Gastrocnemius medialis (tissue), 4 donors: ENCODE data around the gene GAD2.

Experiments
- POLR2A ChIP-seq, 2 donors: fragments of 450-650 bp; IDR thresholded peaks; one replicate each; pipeline ENCODE4 v1.6.1; 2017; ENCODE audit warnings: antibody characterized with exemption in 2 of 2, mild to moderate bottlenecking in 2 of 2, moderate library complexity in 2 of 2
- TF ChIP-seq, protein P1 (sequence below), 5 experiments: fragments of 450-650 bp in 3 of 5; fragments of 200-600 bp in 2 of 5; sonication (generic) in 2 of 5; IDR thresholded peaks in 4 of 5; conservative IDR thresholded peaks in 1 of 5; 1 replicate in 4 of 5; 2 replicates in 1 of 5; pipeline ENCODE4 v1.5.1; 2016 to 2019; ENCODE audit warnings: antibody characterized with exemption in 5 of 5, mild to moderate bottlenecking in 3 of 5, moderate library complexity in 3 of 5

DNA sequence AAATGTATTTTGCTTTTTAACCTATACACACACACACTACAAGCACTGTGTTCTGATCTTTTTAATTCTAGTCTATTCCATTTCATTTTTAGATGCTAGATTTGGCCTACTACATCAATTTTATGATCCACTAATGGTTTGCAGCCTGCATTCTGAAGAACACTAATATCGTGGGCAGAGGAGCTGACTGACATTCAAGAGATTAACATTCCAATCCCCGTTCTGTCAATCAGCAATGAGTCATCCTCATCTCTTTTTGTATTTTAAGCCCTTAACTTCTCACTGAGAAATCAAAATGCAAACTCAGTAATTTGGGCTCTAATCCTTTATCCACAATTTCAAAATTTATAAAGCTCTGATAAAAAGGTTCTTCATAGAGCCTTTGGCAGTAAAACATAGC lies 47.1 kb upstream of the GAD2 start:
- TF ChIP-seq, protein P1, sequence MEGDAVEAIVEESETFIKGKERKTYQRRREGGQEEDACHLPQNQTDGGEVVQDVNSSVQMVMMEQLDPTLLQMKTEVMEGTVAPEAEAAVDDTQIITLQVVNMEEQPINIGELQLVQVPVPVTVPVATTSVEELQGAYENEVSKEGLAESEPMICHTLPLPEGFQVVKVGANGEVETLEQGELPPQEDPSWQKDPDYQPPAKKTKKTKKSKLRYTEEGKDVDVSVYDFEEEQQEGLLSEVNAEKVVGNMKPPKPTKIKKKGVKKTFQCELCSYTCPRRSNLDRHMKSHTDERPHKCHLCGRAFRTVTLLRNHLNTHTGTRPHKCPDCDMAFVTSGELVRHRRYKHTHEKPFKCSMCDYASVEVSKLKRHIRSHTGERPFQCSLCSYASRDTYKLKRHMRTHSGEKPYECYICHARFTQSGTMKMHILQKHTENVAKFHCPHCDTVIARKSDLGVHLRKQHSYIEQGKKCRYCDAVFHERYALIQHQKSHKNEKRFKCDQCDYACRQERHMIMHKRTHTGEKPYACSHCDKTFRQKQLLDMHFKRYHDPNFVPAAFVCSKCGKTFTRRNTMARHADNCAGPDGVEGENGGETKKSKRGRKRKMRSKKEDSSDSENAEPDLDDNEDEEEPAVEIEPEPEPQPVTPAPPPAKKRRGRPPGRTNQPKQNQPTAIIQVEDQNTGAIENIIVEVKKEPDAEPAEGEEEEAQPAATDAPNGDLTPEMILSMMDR (IDR thresholded peaks at IDR 0.05 in 4 of 5, conservative IDR thresholded peaks at IDR 0.05 in 1 of 5): no peak
- TF ChIP-seq POLR2A (IDR thresholded peaks at IDR 0.05): no peak
